Right ventricle myocardium inferior (tissue), 1 donor: Measurements from ENCODE around the gene ZNF740. TPM values are rescaled to one million over a fixed set of nuclear protein-coding genes. Genes with fewer than 3 reads are reported as not detected.

Experiments
- ATAC-seq: fragments of 200-7000 bp; cut with Tn5 transposase; one replicate; pipeline ENCODE4 v1.9.1; 2020; ENCODE audit warnings: mild to moderate bottlenecking, moderate library complexity
- DNase-seq: peaks from one replicate; pipeline ENCODE4 v3.0.0; 2021; ENCODE audit errors: missing footprints
- intact Hi-C: fragments of 100-400 bp; cut with DNase I; formaldehyde crosslinking; loops from one replicate; pipeline ENCODE4 v1.11.0; 2022
- total RNA-seq: library from RNA; stranded (reverse); fragmentation: NEBNext Ultra II Directional; extraction: Animal tissue kit (Norgen Biotek cat#: 25700); gene quantifications from one replicate; pipeline ENCODE4 v1.2.1, GENCODE V29; 2021
- donor health status: DM: no; HTN: yes; CAD: no; lungs with severe emphysema.

The ZNF740 gene
- total RNA-seq, 1 donor from 2014 or later = 31.5 TPM

GRCh38 chr12:53219956-53220693 is 39.6 kb downstream of the ZNF740 start:
- DNase-seq (peak; percentile 91), ATAC-seq (peak; percentile 20)
- intact Hi-C loops = loop anchor here (2.0 to 5.0 kb wide), 2 partner anchors 31 to 47 kb away; partner anchors contain the start of gene ESPL1

- intact Hi-C loops = loop anchor here (2.0 kb wide), 1 partner anchor 30 kb away; no protein-coding TSS in a partner anchor
- ATAC-seq (peak; percentile 92), DNase-seq (peak; percentile 97)
Observed at GRCh38 chr12:53220694-53221202, 40.2 kb downstream of the ZNF740 start.

- intact Hi-C loops = loop anchor here (2.0 kb wide), 1 partner anchor 29 kb away; no protein-coding TSS in a partner anchor
- ATAC-seq (peak; percentile 50), DNase-seq (peak; percentile 86)
Observed at GRCh38 chr12:53221203-53222080, 40.9 kb downstream of the ZNF740 start.

GRCh38 chr12:53222170-53222721 is 41.7 kb downstream of the ZNF740 start:
- intact Hi-C loops = no loop called here
- DNase-seq = no peak

GRCh38 chr12:53222806-53223261 is 42.3 kb downstream of the ZNF740 start:
- ATAC-seq (no peak), DNase-seq (no peak)
- intact Hi-C loops = no loop called here

More at GRCh38 chr12:53222170-53222721, 41.7 kb downstream of the ZNF740 start:
- no peak for ATAC-seq

GRCh38 chr12:53223389-53224060 is 43.0 kb downstream of the ZNF740 start:
- ATAC-seq = no peak
- intact Hi-C loops = no loop called here
- no peak for DNase-seq

GRCh38 chr12:53224061-53224896 is 43.8 kb downstream of the ZNF740 start:
- no peak for ATAC-seq
- no peak for DNase-seq
- intact Hi-C loops = no loop called here

- DNase-seq = no peak
- no peak for ATAC-seq
- intact Hi-C loops = no loop called here
Observed at GRCh38 chr12:53224897-53225634, 44.5 kb downstream of the ZNF740 start.

GRCh38 chr12:53225635-53226424 is 45.3 kb downstream of the ZNF740 start:
- no peak for DNase-seq
- no peak for ATAC-seq
- intact Hi-C loops = no loop called here

GRCh38 chr12:53226815-53227214 is 46.3 kb downstream of the ZNF740 start:
- DNase-seq (no peak), ATAC-seq (no peak)
- intact Hi-C loops = no loop called here

GRCh38 chr12:53227341-53227740 is 46.8 kb downstream of the ZNF740 start:
- DNase-seq (no peak), ATAC-seq (no peak)
- intact Hi-C loops = no loop called here

GRCh38 chr12:53227836-53228235 is 47.3 kb downstream of the ZNF740 start:
- ATAC-seq (no peak), DNase-seq (no peak)
- intact Hi-C loops = no loop called here

- no peak for DNase-seq
- intact Hi-C loops = no loop called here
- ATAC-seq = no peak
Observed at GRCh38 chr12:53229454-53229853, 48.9 kb downstream of the ZNF740 start.

GRCh38 chr12:53230108-53230845 is 49.8 kb downstream of the ZNF740 start:
- ATAC-seq (no peak), DNase-seq (no peak)
- intact Hi-C loops = no loop called here

GRCh38 chr12:53231671-53231920 is 51.1 kb downstream of the ZNF740 start:
- no peak for DNase-seq
- no peak for ATAC-seq
- intact Hi-C loops = no loop called here
